GM12892 (cell line): ENCODE measurements around the gene ADARB2.

Experiments
- POLR2A ChIP-seq: IDR thresholded peaks from 2 replicates; pipeline ENCODE4 v1.6.1; 2011; ENCODE audit warnings: low read depth, low read length, control low read depth
- POLR2AphosphoS5 ChIP-seq: IDR thresholded peaks from 2 replicates; pipeline ENCODE4 v1.6.1; 2011; ENCODE audit warnings: low read depth, low read length, control low read depth

DNA sequence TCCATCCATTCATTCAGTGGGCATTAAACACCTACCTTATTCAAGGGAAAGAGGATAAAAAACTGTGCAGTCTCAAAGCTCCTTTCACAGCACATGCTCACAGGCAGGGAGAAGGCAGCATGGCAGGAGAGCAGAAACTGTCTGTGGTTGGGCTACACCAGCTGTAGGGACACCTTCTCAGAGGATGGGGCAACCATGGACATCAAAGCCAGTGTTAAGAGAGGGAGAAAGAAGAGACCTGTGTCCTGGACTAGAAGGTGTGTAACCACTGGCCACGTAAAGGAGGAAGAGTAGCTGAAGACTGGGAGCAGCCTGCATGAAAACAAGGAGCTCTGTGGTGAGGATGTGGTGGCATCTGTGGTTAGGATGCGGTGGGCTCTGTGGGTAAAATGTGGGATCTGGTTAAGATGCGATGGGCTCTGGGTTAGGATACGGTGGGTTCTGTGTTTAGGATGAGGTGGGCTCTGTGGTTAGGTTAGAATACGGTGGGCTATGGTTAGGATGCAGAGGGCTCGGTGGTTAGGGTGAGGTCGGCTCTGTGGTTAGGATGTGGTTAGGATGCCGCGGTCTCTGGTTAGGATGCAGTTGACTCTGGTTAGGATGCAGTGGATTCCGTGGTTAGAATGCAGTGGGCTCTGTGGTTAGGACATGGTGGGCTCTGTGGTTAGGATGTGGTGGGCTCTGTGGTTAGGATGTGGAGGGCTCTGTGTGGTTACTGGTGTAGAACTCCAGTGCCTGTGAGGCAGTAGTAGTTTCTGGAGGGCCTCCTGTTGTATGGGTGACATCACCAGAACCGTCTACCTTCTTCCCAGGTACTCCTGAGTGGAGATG lies 483.6 kb downstream of the ADARB2 start:
- TF ChIP-seq POLR2AphosphoS5 (no peak), POLR2A (no peak)
